GM12878 (cell line): Measurements from ENCODE around the gene MAML3.

Experiments
- CEBPB ChIP-seq, 2 experiments: fragments of 150-350 bp in 1 of 2; IDR thresholded peaks; 2 replicates each; pipeline ENCODE4 v1.6.1; 2012 to 2014; ENCODE audit warnings: low read depth in 2 of 2, low read length in 2 of 2, borderline replicate concordance in 1 of 2, inconsistent platforms in 1 of 2
- EZH2 ChIP-seq: IDR thresholded peaks from 2 replicates; pipeline ENCODE4 v1.6.1; 2012; ENCODE audit warnings: low read depth, mild to moderate bottlenecking, control low read depth, inconsistent platforms, low read length, borderline replicate concordance; ENCODE audit not compliant: control insufficient read depth
- IRF3 ChIP-seq: fragments of 450-650 bp; IDR thresholded peaks from 2 replicates; pipeline ENCODE4 v1.6.1; 2014; ENCODE audit warnings: mild to moderate bottlenecking
- IRF5 ChIP-seq: fragments of 450-650 bp; IDR thresholded peaks from 2 replicates; pipeline ENCODE4 v1.6.1; 2017; ENCODE audit warnings: borderline replicate concordance
- POLR2AphosphoS5 ChIP-seq: IDR thresholded peaks from 2 replicates; pipeline ENCODE4 v1.6.1; 2011; ENCODE audit warnings: mild to moderate bottlenecking, low read length, inconsistent platforms

- TF ChIP-seq CEBPB (IDR thresholded peaks at IDR 0.05; ENCODE audit: borderline replicate concordance in 1 of 2, low read depth in 2 of 2, low read length in 2 of 2): no peak
- TF ChIP-seq POLR2AphosphoS5: no peak
- no peak for TF ChIP-seq EZH2
- no peak for TF ChIP-seq IRF5
- TF ChIP-seq IRF3: no peak
Measured at GRCh38 chr4:139725236-139725635, 428.7 kb downstream of the MAML3 start.
